HepG2 (cell line): Measurements from ENCODE around the gene DPH7. TPM values are rescaled to one million over a fixed set of nuclear protein-coding genes. Genes with fewer than 3 reads are reported as not detected.

ENCODE experiments used
- CREB1 ChIP-seq, 2 experiments: fragments of 450-650 bp in 1 of 2; IDR thresholded peaks; 2 replicates each; pipeline ENCODE4 v1.6.1; 2016 to 2017; ENCODE audit warnings: control low read depth in 1 of 2, mild to moderate bottlenecking in 1 of 2, missing compliant biosample characterization in 1 of 2, missing genetic modification characterization in 1 of 2
- HIVEP1 ChIP-seq: sonication (generic); formaldehyde crosslinking; IDR thresholded peaks from 2 replicates; pipeline ENCODE4 v1.4.0; 2020; ENCODE audit warnings: mild to moderate bottlenecking, missing genetic modification reagents
- HNF1A ChIP-seq, 2 experiments: sonication (generic) in 1 of 2; formaldehyde crosslinking in 1 of 2; IDR thresholded peaks; 2 replicates each; pipeline versions ENCODE4 v1.4.0 to v1.6.1; 2016 to 2020; ENCODE audit warnings: borderline replicate concordance in 1 of 2, low read depth in 1 of 2, mild to moderate bottlenecking in 1 of 2, missing genetic modification reagents in 1 of 2
- KLF15 ChIP-seq: sonication (generic); formaldehyde crosslinking; IDR thresholded peaks from 2 replicates; pipeline ENCODE4 v1.8.1; 2023; ENCODE audit warnings: borderline replicate concordance, mild to moderate bottlenecking, inconsistent platforms, missing genetic modification reagents, mixed read lengths
- NCOA5 ChIP-seq: sonication (generic); formaldehyde crosslinking; IDR thresholded peaks from 2 replicates; pipeline ENCODE4 v1.4.0; 2020; ENCODE audit warnings: missing genetic modification reagents
- PHB2 ChIP-seq: fragments of 450-650 bp; IDR thresholded peaks from 2 replicates; pipeline ENCODE4 v1.6.1; 2018; ENCODE audit not compliant: partially characterized antibody
- SETDB1 ChIP-seq: sonication (generic); formaldehyde crosslinking; IDR thresholded peaks from 2 replicates; pipeline ENCODE4 v1.5.1; 2020; ENCODE audit warnings: missing genetic modification reagents, mild to moderate bottlenecking, borderline replicate concordance
- ZBTB40 ChIP-seq, 2 experiments: fragments of 450-650 bp in 1 of 2; sonication (generic) in 1 of 2; formaldehyde crosslinking in 1 of 2; IDR thresholded peaks; 2 replicates each; pipeline versions ENCODE4 v1.6.1 to v1.8.0; 2016 to 2022; ENCODE audit warnings: antibody characterized with exemption in 1 of 2, mild to moderate bottlenecking in 1 of 2, missing genetic modification reagents in 1 of 2
- ZNF10 ChIP-seq: sonication (generic); formaldehyde crosslinking; IDR thresholded peaks from 2 replicates; pipeline ENCODE4 v1.4.0; 2020; ENCODE audit warnings: mild to moderate bottlenecking, low read depth, missing genetic modification reagents, borderline replicate concordance
- ZNF614 ChIP-seq: IDR thresholded peaks from 2 replicates; pipeline ENCODE4 v1.6.1; 2018; ENCODE audit warnings: missing biosample characterization, missing genetic modification reagents, inconsistent platforms, borderline replicate concordance
- polyA plus RNA-seq, 8 experiments: library from polyadenylated mRNA; depleted of rRNA in 3 of 8; stranded (reverse) in 7 of 8; unstranded in 1 of 8; fragments of >200 nt; fragmentation: Illumina TruSeq in 4 of 8; extraction: Trizol in 4 of 8; gene quantifications; 2 replicates each; pipeline versions ENCODE4 v1.2.1 to v1.2.3, GENCODE V29; 2011 to 2016; ENCODE audit warnings: low read depth in 4 of 8, missing spikeins in 1 of 8, mixed read lengths in 1 of 8; ENCODE audit not compliant: insufficient read depth in 1 of 8
- total RNA-seq, 5 experiments: library from RNA; depleted of rRNA; stranded (reverse); fragments of >200 nt; fragmentation: Illumina TruSeq; extraction: Trizol; gene quantifications; 2 replicates each; pipeline ENCODE4 v1.2.3, GENCODE V29; 2016; ENCODE audit warnings: low read depth in 1 of 5

DPH7 gene
- total and polyA plus RNA-seq, 2 of the 13 experiments (the other 11 are each of a cell fraction or from before 2014, with no cell fraction given): 27.6 to 31.6 TPM

- TF ChIP-seq ZBTB40 (IDR thresholded peaks at IDR 0.05) (peak; percentile 52), ZBTB40 (CRISPR knock-in tag; IDR thresholded peaks at IDR 0.05) (no peak; the same call in 1 of the 2 replicates), ZNF614 (CRISPR knock-in tag) (peak; percentile 39; the same call in 1 of the 2 replicates), SETDB1 (CRISPR knock-in tag) (no peak), HIVEP1 (no peak), PHB2 (no peak), NCOA5 (CRISPR knock-in tag) (no peak), KLF15 (CRISPR knock-in tag) (no peak), HNF1A (IDR thresholded peaks at IDR 0.05; ENCODE audit: low read depth) (no peak), HNF1A (CRISPR knock-in tag; IDR thresholded peaks at IDR 0.05; ENCODE audit: borderline replicate concordance) (peak; percentile 45; the same call in 1 of the 2 replicates), ZNF10 (CRISPR knock-in tag) (no peak), CREB1 (IDR thresholded peaks at IDR 0.05) (peak; percentile 41; the same call in 1 of the 2 replicates), CREB1 (CRISPR knock-in tag; IDR thresholded peaks at IDR 0.05) (no peak)
Measured at GRCh38 chr9:137578518-137579258, at the start of gene DPH7 (continued).
